Panc1 (cell line): Measurements from ENCODE around the gene UBA1. TPM values are rescaled to one million over a fixed set of nuclear protein-coding genes. Genes with fewer than 3 reads are reported as not detected.

Source experiments
- ATAC-seq: fragments of 200-7000 bp; cut with Tn5 transposase; 2 replicates; pipeline ENCODE4 v1.9.1; 2020; ENCODE audit warnings: mild to moderate bottlenecking, moderate library complexity
- BruUV-seq: library from RNA; stranded (reverse); fragments of 400-500 nt; replicated peaks from 2 replicates; lab custom pipeline; 2021; lab: Mats Ljungman, UMichigan
- CTCF ChIA-PET: fragments of 300-600 bp; sonication (Branson Sonifier 250); formaldehyde crosslinking; loops from one replicate; lab custom pipeline; 2022; ENCODE audit warnings: antibody characterized with exemption; lab: Charles Lee
- POLR2A ChIA-PET: fragments of 300-600 bp; sonication (Branson Sonifier 250); formaldehyde crosslinking; loops from one replicate; lab custom pipeline; 2022; ENCODE audit warnings: antibody characterized with exemption; lab: Charles Lee
- DNase-seq: peaks from one replicate; pipeline ENCODE4 v3.0.0-alpha.2; 2010; ENCODE audit warnings: low read depth, low spot score
- H3K27ac ChIP-seq: 2 replicates; pipeline ENCODE4 v1.5.1; 2011; ENCODE audit warnings: mild to moderate bottlenecking, low read length, inconsistent platforms
- H3K27me3 ChIP-seq: fragments of 200-500 bp; sonication (Bioruptor generic); 2 replicates; pipeline ENCODE4 v1.6.0; 2014; ENCODE audit warnings: low read length, inconsistent platforms; ENCODE audit not compliant: control insufficient read depth, insufficient read depth
- H3K36me3 ChIP-seq: fragments of 200-500 bp; sonication (Bioruptor generic); 2 replicates; pipeline ENCODE4 v1.5.1; 2014; ENCODE audit warnings: inconsistent platforms, mild to moderate bottlenecking, low read length, moderate library complexity; ENCODE audit not compliant: control insufficient read depth, insufficient read depth
- H3K4me1 ChIP-seq: 2 replicates; pipeline ENCODE4 v1.5.1; 2011; ENCODE audit warnings: inconsistent platforms, mild to moderate bottlenecking, low read length, moderate library complexity; ENCODE audit not compliant: control insufficient read depth, insufficient read depth
- H3K4me3 ChIP-seq, 2 experiments: 2 replicates each; pipeline ENCODE4 v1.5.1; 2011 to 2012; ENCODE audit warnings: low read depth in 2 of 2, low read length in 2 of 2, mild to moderate bottlenecking in 2 of 2, inconsistent platforms in 1 of 2, moderate library complexity in 1 of 2
- H3K9me3 ChIP-seq: fragments of 200-500 bp; sonication (Bioruptor generic); 2 replicates; pipeline ENCODE4 v1.5.1; 2014; ENCODE audit warnings: low read depth, mild to moderate bottlenecking, inconsistent platforms, low read length, moderate library complexity; ENCODE audit not compliant: control insufficient read depth, insufficient read depth
- POLR2AphosphoS5 ChIP-seq: IDR thresholded peaks from 2 replicates; pipeline ENCODE4 v1.6.1; 2012; ENCODE audit warnings: mild to moderate bottlenecking, low read depth, low read length, moderate library complexity
- REST ChIP-seq, 2 experiments: IDR thresholded peaks; 2 replicates each; pipeline ENCODE4 v1.6.1; 2011 to 2012; ENCODE audit warnings: low read depth in 2 of 2, control low read depth in 1 of 2, low read length in 1 of 2, mild to moderate bottlenecking in 1 of 2, moderate library complexity in 1 of 2; ENCODE audit not compliant: insufficient read depth in 1 of 2
- SIN3A ChIP-seq: IDR thresholded peaks from 2 replicates; pipeline ENCODE4 v1.6.1; 2012; ENCODE audit warnings: low read depth, mild to moderate bottlenecking, low read length, moderate library complexity, borderline replicate concordance; ENCODE audit not compliant: insufficient read depth
- TCF7L2 ChIP-seq: IDR thresholded peaks from 2 replicates; pipeline ENCODE4 v1.6.1; 2011; ENCODE audit warnings: mild to moderate bottlenecking, low read depth, low read length, inconsistent platforms
- in situ Hi-C: cut with HindIII; loops from 2 replicates; pipeline ENCODE4 v1.10.0; 2016; ENCODE audit warnings: low sequenced_read_pairs, low pct_unique_long_range_greater_than_20kb
- intact Hi-C: fragments of 100-400 bp; cut with micrococcal nuclease; formaldehyde crosslinking; loops from one replicate; pipeline ENCODE4 v1.10.0; 2022; ENCODE audit not compliant: unreplicated experiment
- total RNA-seq: library from RNA; stranded (reverse); gene quantifications from one replicate; pipeline ENCODE4 v1.2.1, GENCODE V29; 2021; ENCODE audit not compliant: unreplicated experiment
- TF ChIP-seq, protein P1 (sequence below): fragments of 450-650 bp; IDR thresholded peaks from 2 replicates; pipeline ENCODE4 v1.5.1; 2017; ENCODE audit warnings: mild to moderate bottlenecking

Gene UBA1
- total RNA-seq, 1 experiment from 2014 or later: 302 TPM

GRCh38 chrX:47172549-47172948, 21.1 kb upstream of the UBA1 start:
- Histone ChIP-seq H3K27ac (no peak overlapping the region), H3K36me3 (peaks cover 5% of the 10 kb centered on the region), H3K9me3 (no peaks in the 10 kb centered on the region), H3K4me1 (no peaks in the 10 kb centered on the region), H3K4me3 (no peak overlapping the region), H3K27me3 (no peaks in the 10 kb centered on the region)
- no TSS peak for BruUV-seq
- DNase-seq (no peak), ATAC-seq (no peak)
- CTCF ChIA-PET: no interaction called here
- POLR2A ChIA-PET: no interaction called here
- TF ChIP-seq POLR2AphosphoS5: no peak
- TF ChIP-seq SIN3A: no peak
- TF ChIP-seq REST (IDR thresholded peaks at IDR 0.05; ENCODE audit: insufficient read depth in 1 of 2, low read depth in 2 of 2, low read length in 1 of 2): no peak
- TF ChIP-seq TCF7L2: no peak
- TF ChIP-seq, protein P1, sequence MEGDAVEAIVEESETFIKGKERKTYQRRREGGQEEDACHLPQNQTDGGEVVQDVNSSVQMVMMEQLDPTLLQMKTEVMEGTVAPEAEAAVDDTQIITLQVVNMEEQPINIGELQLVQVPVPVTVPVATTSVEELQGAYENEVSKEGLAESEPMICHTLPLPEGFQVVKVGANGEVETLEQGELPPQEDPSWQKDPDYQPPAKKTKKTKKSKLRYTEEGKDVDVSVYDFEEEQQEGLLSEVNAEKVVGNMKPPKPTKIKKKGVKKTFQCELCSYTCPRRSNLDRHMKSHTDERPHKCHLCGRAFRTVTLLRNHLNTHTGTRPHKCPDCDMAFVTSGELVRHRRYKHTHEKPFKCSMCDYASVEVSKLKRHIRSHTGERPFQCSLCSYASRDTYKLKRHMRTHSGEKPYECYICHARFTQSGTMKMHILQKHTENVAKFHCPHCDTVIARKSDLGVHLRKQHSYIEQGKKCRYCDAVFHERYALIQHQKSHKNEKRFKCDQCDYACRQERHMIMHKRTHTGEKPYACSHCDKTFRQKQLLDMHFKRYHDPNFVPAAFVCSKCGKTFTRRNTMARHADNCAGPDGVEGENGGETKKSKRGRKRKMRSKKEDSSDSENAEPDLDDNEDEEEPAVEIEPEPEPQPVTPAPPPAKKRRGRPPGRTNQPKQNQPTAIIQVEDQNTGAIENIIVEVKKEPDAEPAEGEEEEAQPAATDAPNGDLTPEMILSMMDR: no peak
- in situ Hi-C loops: no loop called here
- intact Hi-C loops: no loop called here

DNA sequence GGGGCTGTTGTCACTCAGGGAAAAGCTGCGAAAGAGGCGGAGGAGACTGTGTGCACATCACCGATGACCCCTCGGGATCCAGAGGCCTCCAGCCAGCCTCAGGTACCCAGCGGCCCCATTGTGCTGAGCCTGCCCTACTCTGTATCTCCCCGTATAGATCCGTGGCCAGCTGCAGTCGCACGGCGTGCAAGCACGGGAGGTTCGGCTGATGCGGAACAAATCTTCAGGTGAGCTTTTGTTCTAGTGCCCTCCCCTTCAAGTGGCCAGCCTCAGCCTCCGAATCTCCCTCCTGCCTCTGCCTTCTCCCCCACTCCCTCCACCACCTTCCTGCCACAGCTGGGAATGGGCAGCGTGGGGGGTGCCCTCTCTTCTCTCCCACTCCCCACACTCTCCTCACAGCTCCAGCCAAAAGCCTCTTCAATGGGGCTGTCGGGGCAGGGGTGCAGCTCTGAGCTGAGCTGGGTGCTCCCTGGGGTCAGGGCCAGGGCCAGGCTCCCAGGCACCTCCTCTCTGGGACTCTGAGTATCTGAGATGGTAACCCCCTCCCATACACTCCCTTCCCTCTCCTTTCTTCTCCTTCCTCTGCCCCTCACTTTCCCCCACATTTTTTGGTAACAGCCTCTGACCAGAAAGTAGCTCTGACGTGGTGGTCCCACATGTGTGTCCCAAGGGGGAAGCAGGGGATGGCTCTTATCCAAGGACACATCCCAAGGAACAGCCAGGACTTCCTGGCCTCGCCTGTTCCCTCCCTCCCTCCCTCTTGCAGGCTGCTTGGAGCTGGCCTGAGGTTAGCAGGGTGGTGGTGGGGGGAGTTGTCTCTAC, 20.4 kb upstream of the UBA1 start:
- intact Hi-C loops: no loop called here

More for the DNA sequence above, 20.4 kb upstream of the UBA1 start:
- no peak for ATAC-seq
- in situ Hi-C loops: no loop called here
- CTCF ChIA-PET: no interaction called here
- POLR2A ChIA-PET: no interaction called here
- H3K9me3 ChIP-seq: no peaks in the 10 kb centered on the region
- no peak overlapping the region for H3K27ac ChIP-seq
- TF ChIP-seq POLR2AphosphoS5 (no peak), SIN3A (no peak), REST (IDR thresholded peaks at IDR 0.05; ENCODE audit: insufficient read depth in 1 of 2, low read depth in 2 of 2, low read length in 1 of 2) (no peak), TCF7L2 (no peak)
- TF ChIP-seq, protein P1: no peak
- no peaks in the 10 kb centered on the region for H3K27me3 ChIP-seq
- no peak overlapping the region for H3K4me3 ChIP-seq
- peaks cover 5% of the 10 kb centered on the region for H3K36me3 ChIP-seq
- DNase-seq: no peak
- no TSS peak for BruUV-seq
- no peaks in the 10 kb centered on the region for H3K4me1 ChIP-seq
